WTC11 (cell line): ENCODE data around the gene GSPT1.

ENCODE experiments used
- ATF1 ChIP-seq: sonication (generic); formaldehyde crosslinking; IDR thresholded peaks from 2 replicates; pipeline ENCODE4 v1.8.1; 2023; ENCODE audit warnings: mild to moderate bottlenecking, moderate library complexity, missing genetic modification reagents
- CTCF ChIP-seq: fragments of 200-600 bp; IDR thresholded peaks from 2 replicates; pipeline ENCODE4 v1.8.0; 2022; ENCODE audit warnings: antibody characterized with exemption
- ETV6 ChIP-seq: sonication (generic); formaldehyde crosslinking; IDR thresholded peaks from 2 replicates; pipeline ENCODE4 v1.8.1; 2022; ENCODE audit warnings: mild to moderate bottlenecking, missing genetic modification reagents
- FOXP1 ChIP-seq: sonication (generic); formaldehyde crosslinking; IDR thresholded peaks from 2 replicates; pipeline ENCODE4 v1.8.0; 2022; ENCODE audit warnings: missing genetic modification reagents, mild to moderate bottlenecking, moderate library complexity, borderline replicate concordance
- MAX ChIP-seq: sonication (generic); formaldehyde crosslinking; IDR thresholded peaks from 2 replicates; pipeline ENCODE4 v1.8.0; 2022; ENCODE audit warnings: mild to moderate bottlenecking, missing genetic modification reagents
- SP1 ChIP-seq: sonication (generic); formaldehyde crosslinking; conservative IDR thresholded peaks from 2 replicates; pipeline ENCODE4 v1.8.1; 2022; ENCODE audit warnings: missing genetic modification reagents
- ZNF121 ChIP-seq: sonication (generic); formaldehyde crosslinking; IDR thresholded peaks from 2 replicates; pipeline ENCODE4 v1.8.0; 2023; ENCODE audit warnings: missing genetic modification reagents
- TF ChIP-seq, protein P1 (sequence below): sonication (generic); formaldehyde crosslinking; conservative IDR thresholded peaks from 2 replicates; pipeline ENCODE4 v1.8.1; 2022; ENCODE audit warnings: mild to moderate bottlenecking, missing genetic modification reagents
- TF ChIP-seq, protein P2 (sequence below): fragments of 250-450 bp; sonication (Bioruptor Pico); IDR thresholded peaks from 2 replicates; pipeline ENCODE4 v1.9.0; 2021; ENCODE audit warnings: mild to moderate bottlenecking, borderline replicate concordance

DNA sequence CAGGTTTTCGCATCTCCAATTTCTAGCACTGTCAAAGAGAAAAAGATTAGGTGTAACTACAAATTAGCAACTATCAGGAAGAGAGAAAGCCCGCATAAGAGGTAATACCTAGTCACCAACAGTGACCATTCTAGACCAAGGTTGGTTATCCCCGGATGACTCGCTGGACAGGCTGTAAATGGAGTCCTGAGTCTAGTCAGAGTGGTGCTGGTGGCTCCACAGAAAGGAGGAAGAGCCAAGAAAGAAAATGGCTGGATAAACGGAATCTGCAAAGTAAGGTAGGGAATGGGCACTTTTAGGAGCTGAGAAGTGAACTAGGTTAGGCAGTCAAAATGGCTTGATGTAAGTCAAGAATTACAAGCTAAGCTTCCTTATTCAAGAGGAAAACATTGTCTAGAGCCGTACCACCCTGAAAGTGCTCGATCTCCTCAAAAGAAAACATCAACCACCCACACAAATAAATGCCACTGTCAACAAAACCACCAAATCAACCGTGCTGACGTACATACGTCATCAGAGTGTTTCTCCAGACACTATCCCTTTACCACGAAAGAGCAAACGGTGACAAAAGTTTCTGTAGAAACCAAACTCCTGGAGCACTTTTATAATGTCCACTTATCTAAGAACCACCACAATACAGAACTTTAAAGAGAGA, 2.2 kb downstream of the GSPT1 start:
- TF ChIP-seq CTCF = no peak
- TF ChIP-seq ETV6 = no peak
- TF ChIP-seq, protein P1, sequence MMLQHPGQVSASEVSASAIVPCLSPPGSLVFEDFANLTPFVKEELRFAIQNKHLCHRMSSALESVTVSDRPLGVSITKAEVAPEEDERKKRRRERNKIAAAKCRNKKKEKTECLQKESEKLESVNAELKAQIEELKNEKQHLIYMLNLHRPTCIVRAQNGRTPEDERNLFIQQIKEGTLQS (CRISPR knock-in tag) = no peak
- no peak for TF ChIP-seq ZNF121 (CRISPR knock-in tag)
- no peak for TF ChIP-seq FOXP1
- no peak for TF ChIP-seq MAX (CRISPR knock-in tag)
- no peak for TF ChIP-seq SP1 (CRISPR knock-in tag)
- no peak for TF ChIP-seq ATF1 (CRISPR knock-in tag)
- TF ChIP-seq, protein P2, sequence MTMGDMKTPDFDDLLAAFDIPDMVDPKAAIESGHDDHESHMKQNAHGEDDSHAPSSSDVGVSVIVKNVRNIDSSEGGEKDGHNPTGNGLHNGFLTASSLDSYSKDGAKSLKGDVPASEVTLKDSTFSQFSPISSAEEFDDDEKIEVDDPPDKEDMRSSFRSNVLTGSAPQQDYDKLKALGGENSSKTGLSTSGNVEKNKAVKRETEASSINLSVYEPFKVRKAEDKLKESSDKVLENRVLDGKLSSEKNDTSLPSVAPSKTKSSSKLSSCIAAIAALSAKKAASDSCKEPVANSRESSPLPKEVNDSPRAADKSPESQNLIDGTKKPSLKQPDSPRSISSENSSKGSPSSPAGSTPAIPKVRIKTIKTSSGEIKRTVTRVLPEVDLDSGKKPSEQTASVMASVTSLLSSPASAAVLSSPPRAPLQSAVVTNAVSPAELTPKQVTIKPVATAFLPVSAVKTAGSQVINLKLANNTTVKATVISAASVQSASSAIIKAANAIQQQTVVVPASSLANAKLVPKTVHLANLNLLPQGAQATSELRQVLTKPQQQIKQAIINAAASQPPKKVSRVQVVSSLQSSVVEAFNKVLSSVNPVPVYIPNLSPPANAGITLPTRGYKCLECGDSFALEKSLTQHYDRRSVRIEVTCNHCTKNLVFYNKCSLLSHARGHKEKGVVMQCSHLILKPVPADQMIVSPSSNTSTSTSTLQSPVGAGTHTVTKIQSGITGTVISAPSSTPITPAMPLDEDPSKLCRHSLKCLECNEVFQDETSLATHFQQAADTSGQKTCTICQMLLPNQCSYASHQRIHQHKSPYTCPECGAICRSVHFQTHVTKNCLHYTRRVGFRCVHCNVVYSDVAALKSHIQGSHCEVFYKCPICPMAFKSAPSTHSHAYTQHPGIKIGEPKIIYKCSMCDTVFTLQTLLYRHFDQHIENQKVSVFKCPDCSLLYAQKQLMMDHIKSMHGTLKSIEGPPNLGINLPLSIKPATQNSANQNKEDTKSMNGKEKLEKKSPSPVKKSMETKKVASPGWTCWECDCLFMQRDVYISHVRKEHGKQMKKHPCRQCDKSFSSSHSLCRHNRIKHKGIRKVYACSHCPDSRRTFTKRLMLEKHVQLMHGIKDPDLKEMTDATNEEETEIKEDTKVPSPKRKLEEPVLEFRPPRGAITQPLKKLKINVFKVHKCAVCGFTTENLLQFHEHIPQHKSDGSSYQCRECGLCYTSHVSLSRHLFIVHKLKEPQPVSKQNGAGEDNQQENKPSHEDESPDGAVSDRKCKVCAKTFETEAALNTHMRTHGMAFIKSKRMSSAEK = no peak
